MCF 10A (cell line): Measurements from ENCODE around the gene KCNAB1. TPM values are rescaled to one million over a fixed set of nuclear protein-coding genes. Genes with fewer than 3 reads are reported as not detected.

Experiments
- BruUV-seq: library from RNA; stranded (reverse); fragments of 400-500 nt; replicated peaks from 2 replicates; lab custom pipeline; 2021; lab: Mats Ljungman, UMichigan
- CTCF ChIA-PET: fragments of 300-600 bp; sonication (Branson Sonifier 250); formaldehyde crosslinking; extraction: SDS; loops from one replicate; lab custom pipeline; 2021; ENCODE audit warnings: antibody characterized with exemption, inconsistent platforms; lab: Yijun Ruan, JAX
- POLR2A ChIA-PET: fragments of 300-600, 350-650 bp; sonication (Branson Sonifier 250); formaldehyde crosslinking; extraction: SDS; loops from one replicate; lab custom pipeline; 2020; ENCODE audit warnings: antibody characterized with exemption, inconsistent platforms; lab: Yijun Ruan, JAX
- DNase-seq: peaks from one replicate; pipeline ENCODE4 v3.0.0-alpha.2; 2018; ENCODE audit not compliant: unreplicated experiment
- H3K27ac Mint-ChIP-seq: one replicate; pipeline ENCODE4 v1.8.0; 2022; ENCODE audit warnings: mild to moderate bottlenecking, low read depth, mixed read lengths; ENCODE audit not compliant: unreplicated experiment
- H3K27me3 Mint-ChIP-seq: one replicate; pipeline ENCODE4 v1.8.0; 2022; ENCODE audit warnings: mixed read lengths; ENCODE audit not compliant: insufficient read depth, unreplicated experiment
- H3K36me3 Mint-ChIP-seq: one replicate; pipeline ENCODE4 v1.8.0; 2022; ENCODE audit warnings: mild to moderate bottlenecking, moderate library complexity, mixed read lengths; ENCODE audit not compliant: insufficient read depth, unreplicated experiment
- H3K4me1 Mint-ChIP-seq: one replicate; pipeline ENCODE4 v1.8.0; 2022; ENCODE audit warnings: mixed read lengths; ENCODE audit not compliant: insufficient read depth, unreplicated experiment
- H3K4me3 Mint-ChIP-seq: one replicate; pipeline ENCODE4 v1.8.0; 2022; ENCODE audit warnings: mild to moderate bottlenecking, moderate library complexity, mixed read lengths; ENCODE audit not compliant: unreplicated experiment
- H3K9me3 Mint-ChIP-seq: one replicate; pipeline ENCODE4 v1.8.0; 2022; ENCODE audit warnings: mixed read lengths; ENCODE audit not compliant: unreplicated experiment
- intact Hi-C: fragments of 100-400 bp; cut with micrococcal nuclease; formaldehyde crosslinking; loops from 2 replicates; pipeline ENCODE4 v1.14.1; 2022
- total RNA-seq: library from RNA; stranded (reverse); gene quantifications from 2 replicates; pipeline ENCODE4 v1.2.3, GENCODE V29; 2022
- TF ChIP-seq, protein P1 (sequence below): fragments of 200-600 bp; IDR thresholded peaks from one replicate; pipeline ENCODE4 v1.8.0; 2022; ENCODE audit warnings: antibody characterized with exemption, mild to moderate bottlenecking; ENCODE audit not compliant: unreplicated experiment

KCNAB1 gene
- total RNA-seq, 1 experiment from 2014 or later: 0.44 TPM

DNA sequence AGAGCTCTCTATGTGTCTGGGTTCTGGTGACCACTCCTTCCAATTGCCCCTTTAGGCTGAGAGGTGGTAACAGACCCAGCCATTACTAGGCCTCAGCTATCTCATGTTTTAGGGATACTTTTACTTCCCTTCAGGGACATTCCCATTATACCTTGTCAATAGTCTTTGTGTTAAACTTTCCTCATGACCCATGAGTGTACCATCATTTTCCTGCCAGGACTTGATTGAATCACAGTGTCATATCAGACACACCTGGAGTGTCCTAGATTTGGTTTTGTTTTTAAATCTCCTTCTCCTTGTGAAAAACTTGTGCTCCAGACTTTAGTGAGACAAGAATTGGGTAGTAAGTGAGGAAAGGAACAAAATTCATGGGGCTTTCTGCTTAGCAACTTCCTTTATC is 136.6 kb downstream of the KCNAB1 start:
- TF ChIP-seq, protein P1, sequence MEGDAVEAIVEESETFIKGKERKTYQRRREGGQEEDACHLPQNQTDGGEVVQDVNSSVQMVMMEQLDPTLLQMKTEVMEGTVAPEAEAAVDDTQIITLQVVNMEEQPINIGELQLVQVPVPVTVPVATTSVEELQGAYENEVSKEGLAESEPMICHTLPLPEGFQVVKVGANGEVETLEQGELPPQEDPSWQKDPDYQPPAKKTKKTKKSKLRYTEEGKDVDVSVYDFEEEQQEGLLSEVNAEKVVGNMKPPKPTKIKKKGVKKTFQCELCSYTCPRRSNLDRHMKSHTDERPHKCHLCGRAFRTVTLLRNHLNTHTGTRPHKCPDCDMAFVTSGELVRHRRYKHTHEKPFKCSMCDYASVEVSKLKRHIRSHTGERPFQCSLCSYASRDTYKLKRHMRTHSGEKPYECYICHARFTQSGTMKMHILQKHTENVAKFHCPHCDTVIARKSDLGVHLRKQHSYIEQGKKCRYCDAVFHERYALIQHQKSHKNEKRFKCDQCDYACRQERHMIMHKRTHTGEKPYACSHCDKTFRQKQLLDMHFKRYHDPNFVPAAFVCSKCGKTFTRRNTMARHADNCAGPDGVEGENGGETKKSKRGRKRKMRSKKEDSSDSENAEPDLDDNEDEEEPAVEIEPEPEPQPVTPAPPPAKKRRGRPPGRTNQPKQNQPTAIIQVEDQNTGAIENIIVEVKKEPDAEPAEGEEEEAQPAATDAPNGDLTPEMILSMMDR: no peak
- Mint-ChIP-seq H3K27ac (no peak overlapping the region), H3K27me3 (peaks cover 26% of the 10 kb centered on the region), H3K9me3 (no peaks in the 10 kb centered on the region), H3K4me3 (no peak overlapping the region), H3K4me1 (no peaks in the 10 kb centered on the region), H3K36me3 (no peaks in the 10 kb centered on the region)
- POLR2A ChIA-PET: interaction anchor here (0.7 kb wide), 1 partner anchor 9 kb away, joined by 3 read pairs; no protein-coding TSS in a partner anchor
- no TSS peak for BruUV-seq
- CTCF ChIA-PET: no interaction called here
- no peak for DNase-seq
- intact Hi-C loops: no loop called here

DNA sequence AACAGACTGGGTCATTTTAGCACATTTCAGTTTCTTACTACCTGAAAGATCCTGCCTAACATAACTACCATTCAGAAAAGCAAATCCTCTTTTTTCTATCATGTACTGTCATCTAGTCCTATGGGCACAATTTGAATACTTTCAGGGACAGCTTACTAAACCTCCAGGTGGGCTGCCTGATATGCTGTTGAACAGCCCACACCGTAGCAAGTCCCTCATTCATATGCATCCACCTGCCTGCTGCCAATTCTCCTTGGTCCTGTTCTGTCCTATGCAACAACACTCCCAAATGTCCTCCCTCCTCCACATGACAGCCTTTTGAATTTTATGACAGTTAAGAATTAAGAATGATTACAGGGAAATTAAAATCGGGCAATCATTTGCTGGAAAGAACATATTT is 137.9 kb downstream of the KCNAB1 start:
- Mint-ChIP-seq H3K36me3 (no peaks in the 10 kb centered on the region), H3K27ac (no peak overlapping the region)
- CTCF ChIA-PET: no interaction called here

GRCh38 chr3:156259896-156260295 is 139.5 kb downstream of the KCNAB1 start:
- Mint-ChIP-seq H3K4me3 (no peak overlapping the region), H3K27ac (no peak overlapping the region), H3K36me3 (no peaks in the 10 kb centered on the region), H3K9me3 (no peaks in the 10 kb centered on the region), H3K4me1 (no peaks in the 10 kb centered on the region), H3K27me3 (peaks cover 41% of the 10 kb centered on the region)
- ChIA-PET CTCF (interaction anchor here (1.1 kb wide), 1 partner anchor 12 kb away, joined by 3 read pairs; no protein-coding TSS in a partner anchor), POLR2A (no interaction called here)
- intact Hi-C loops: no loop called here
- TF ChIP-seq, protein P1: no peak
- DNase-seq: no peak
- BruUV-seq: no TSS peak

More for the DNA sequence above, 137.9 kb downstream of the KCNAB1 start:
- DNase-seq: no peak
- Mint-ChIP-seq H3K4me3 (no peak overlapping the region), H3K27me3 (peaks cover 36% of the 10 kb centered on the region), H3K9me3 (no peaks in the 10 kb centered on the region), H3K4me1 (no peaks in the 10 kb centered on the region)
- POLR2A ChIA-PET: no interaction called here
- no TSS peak for BruUV-seq
- intact Hi-C loops: no loop called here
- TF ChIP-seq, protein P1: no peak

DNA sequence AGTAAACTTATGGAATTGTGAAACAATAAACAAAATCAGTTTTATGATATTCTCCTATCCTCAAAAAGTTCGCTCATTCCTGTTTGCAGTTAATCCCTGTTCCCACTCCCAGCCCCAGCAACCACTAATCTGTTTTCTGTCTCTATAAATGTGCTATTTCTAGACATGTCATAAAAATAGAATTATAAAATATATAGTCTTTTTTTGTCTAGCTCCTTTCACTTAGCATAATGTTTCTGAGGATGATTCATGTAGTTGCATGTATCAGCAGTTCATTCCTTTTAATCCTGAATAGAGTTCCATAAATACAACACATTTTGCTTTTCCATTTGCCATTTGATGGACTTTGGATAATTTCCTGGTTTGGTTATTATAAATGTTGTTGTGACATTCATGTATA is 140.0 kb downstream of the KCNAB1 start:
- H3K9me3 Mint-ChIP-seq: no peaks in the 10 kb centered on the region
- no peak overlapping the region for H3K4me3 Mint-ChIP-seq
- peaks cover 45% of the 10 kb centered on the region for H3K27me3 Mint-ChIP-seq
- BruUV-seq: no TSS peak
- TF ChIP-seq, protein P1: no peak
- no peaks in the 10 kb centered on the region for H3K36me3 Mint-ChIP-seq
- intact Hi-C loops: no loop called here
- no peaks in the 10 kb centered on the region for H3K4me1 Mint-ChIP-seq
- ChIA-PET POLR2A (no interaction called here), CTCF (no interaction called here)
- no peak overlapping the region for H3K27ac Mint-ChIP-seq
- no peak for DNase-seq
